HG02678 (cell line): ENCODE measurements around the gene BBS10.
A peak's percentile ranks its signal among the peaks of the same experiment; 100 is the strongest.
"Not testable (repeated sequence)": the region's sequence is repeated elsewhere in the genome, so short reads cannot be mapped to it uniquely, and the experiment has no call there.

ENCODE experiments used
- ATAC-seq: cut with Tn5 transposase; IDR thresholded peaks from one replicate; pipeline ENCODE4 v1.9.1; 2021; ENCODE audit warnings: mild to moderate bottlenecking, moderate library complexity; ENCODE audit not compliant: unreplicated experiment

The BBS10 gene

DNA sequence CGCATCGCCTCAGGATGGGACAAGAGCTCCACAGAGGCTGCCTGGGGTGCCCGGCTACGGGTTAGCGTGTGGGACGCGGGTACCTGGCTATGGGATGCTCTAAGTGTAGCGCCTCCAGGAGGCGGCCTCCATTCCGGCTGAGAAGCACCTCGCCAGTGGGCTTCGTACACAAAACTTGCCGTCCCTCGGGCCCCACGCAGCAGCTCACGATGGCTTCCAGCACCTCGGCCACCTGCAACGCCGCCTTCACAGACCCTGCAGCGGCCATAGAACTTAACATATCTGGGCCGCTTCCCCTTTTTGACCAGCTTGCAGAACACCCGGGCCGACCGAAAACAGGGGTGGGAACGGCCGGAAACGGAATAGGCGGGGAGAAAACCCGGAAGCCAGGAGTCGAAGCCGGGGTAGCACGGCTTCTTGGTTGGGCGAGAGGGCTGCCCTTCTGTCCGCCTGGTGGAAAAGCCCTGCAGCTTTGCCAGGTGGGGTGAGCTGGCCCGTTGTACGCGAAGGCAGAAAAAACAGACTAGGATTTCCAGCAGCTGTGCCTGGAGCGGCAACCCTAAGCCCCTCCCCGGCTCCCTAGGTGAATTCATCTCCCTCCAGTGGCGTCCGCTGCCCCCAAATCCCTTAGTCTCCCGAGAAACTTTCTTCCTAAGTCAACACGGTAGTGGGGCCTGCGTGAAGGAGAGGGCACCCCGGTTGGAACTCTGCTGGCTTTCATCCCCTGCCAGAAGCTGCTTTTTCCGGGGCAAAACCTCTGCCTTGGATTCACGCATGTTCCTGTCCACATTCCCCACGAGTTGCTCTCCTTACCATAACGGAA is at the start of gene BBS10:
TSS of gene BBS10 (minus strand) at position 337 of the 823 bp plus-strand sequence. CDS start at position 280, 57 bp downstream.
- peak; percentile 98 for ATAC-seq

DNA sequence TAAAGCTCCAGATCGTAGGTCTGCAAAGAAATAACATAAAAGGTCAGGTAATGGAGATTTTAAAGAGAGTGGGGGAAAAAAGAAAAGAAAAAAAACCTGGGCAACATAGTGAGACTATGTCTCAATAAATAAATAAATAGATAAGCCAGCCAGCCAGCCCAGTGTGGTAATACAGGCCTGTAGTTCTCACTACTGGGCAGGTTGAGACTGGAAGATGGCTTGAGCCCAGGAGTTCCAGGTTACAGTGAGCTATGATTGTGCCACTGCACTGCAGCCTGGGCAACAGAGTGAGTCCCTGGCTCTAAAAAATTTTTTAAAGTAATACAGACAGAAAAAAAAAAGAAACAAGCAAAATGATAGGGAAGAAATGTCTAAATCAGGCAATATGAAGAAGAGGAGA is 43.2 kb upstream of the BBS10 start:
- no peak for ATAC-seq

DNA sequence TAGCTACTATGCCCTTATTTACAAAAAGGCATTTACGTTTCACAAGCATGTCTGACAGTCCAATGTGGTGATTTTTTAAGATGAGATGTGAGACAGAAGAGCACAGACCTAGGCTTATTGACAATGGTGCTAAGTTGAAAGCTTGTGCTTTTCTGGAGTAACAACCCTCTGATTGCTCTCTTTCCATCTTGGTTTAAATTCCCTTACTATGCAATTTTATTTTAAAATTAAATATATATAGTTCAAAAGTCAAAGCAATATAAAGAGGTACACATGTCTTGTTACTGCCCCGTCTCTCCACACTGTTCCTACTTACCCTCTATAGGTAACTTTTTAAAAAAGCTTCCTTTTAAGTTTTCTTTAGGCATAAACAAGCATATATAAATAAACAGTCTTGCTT is 39.4 kb upstream of the BBS10 start:
- no peak for ATAC-seq

- ATAC-seq, result no peak
Measured at GRCh38 chr12:76384560-76384959, 36.3 kb upstream of the BBS10 start.

DNA sequence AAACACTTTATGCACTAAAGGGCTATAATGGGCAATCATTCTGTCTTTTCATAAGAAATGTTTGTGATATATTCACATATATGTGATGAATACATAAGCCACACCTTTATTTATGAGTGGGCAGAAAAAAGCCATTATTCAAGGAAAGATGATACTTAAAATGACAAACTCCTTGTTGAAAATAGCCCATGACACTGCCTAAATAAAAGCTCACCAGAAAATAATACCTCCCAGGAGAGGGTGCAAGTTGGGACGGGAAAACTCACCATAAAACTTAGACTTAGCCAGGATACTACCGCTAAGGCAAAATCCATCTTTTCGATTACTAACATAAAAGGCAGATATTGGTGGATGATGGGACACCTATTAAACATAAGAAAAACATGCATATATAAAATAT is 35.8 kb upstream of the BBS10 start:
- no peak for ATAC-seq

DNA sequence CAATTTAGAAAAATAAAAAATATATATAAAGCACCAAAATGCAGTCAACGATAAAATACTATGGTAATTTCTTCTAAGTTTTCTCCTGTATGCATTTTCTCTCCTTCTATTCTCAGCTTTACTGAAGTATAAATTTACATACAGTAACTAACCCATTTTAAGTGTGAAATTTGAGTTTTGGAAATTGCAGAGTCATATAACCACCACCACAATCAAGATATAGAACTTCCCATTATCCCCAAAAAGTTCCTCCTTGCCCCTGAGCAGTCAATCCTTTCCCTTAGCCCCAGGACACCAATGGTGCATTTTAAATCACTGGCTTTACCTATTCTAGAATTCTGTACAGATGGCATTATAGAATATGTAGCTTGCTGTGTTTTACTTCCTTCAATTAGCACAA is 31.0 kb upstream of the BBS10 start:
- no peak for ATAC-seq

DNA sequence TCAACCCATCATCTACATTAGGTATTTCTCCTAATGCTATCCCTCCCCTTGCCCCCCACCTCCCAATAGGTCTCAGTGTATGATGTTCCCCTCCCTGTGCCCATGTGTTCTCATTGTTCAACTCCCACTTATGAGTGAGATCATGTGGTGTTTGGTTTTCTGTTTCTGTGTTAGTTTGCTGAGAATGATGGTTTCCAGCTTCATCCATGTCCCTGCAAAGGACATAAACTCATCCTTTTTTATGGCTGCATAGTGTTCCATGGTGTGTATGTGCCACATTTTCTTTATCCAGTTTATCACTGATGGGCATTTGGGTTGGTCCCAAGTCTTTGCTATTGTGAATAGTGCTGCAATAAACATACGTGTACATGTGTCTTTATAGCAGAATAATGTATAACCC is 28.7 kb upstream of the BBS10 start:
- ATAC-seq, result not testable (repeated sequence)

- ATAC-seq, result no peak
Measured at GRCh38 chr12:76375939-76376338, 27.7 kb upstream of the BBS10 start.

- no peak for ATAC-seq
Measured at GRCh38 chr12:76375470-76375869, 27.3 kb upstream of the BBS10 start.

DNA sequence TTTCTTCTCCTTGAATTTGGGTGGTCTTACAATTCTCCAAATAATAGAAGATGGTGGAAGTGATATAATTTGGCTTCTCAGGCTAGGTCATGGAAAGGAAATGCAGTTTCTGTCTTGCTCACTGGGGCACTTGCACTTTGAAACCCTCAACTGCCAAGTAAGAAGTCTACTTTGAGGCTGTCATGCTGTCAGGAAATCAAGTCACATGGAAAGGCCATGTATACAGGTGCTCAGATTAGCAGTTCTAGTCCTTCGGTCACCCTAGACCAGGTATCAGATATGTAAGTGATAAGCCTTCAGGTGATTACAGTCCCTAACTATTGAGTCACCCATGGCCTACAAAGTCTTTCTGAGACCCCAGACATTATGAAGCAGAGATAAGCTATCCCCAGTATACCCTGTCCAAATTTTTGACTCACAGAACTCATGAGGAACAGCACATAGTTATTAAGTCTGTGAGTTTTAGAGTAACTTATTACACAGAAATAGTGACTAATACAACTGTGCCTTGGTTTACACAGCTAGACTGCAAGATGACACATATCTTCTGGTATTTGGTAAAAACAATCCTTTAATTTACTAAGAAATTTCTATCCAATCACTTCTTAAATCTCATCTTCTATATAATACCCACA is 26.3 kb upstream of the BBS10 start:
- no peak for ATAC-seq

DNA sequence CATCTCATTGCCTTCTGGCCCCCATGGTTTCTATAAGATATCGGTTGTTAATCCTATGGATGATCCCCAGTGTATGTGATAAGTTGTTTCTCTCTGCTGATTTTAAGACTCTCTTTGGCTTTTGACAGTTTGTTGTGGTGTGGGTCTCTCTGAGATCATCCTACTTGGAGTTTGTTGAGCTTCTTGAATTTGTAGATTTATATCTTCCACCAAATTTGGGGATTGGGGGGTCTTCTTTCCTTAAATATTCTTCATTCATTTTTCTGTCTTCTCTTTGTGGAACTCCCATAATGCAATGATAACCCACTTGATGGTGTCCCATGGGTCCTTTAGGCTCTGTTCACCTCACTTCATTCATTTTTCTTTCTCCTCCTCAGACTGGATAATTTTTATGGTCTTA is 20.0 kb upstream of the BBS10 start:
- ATAC-seq, result no peak

DNA sequence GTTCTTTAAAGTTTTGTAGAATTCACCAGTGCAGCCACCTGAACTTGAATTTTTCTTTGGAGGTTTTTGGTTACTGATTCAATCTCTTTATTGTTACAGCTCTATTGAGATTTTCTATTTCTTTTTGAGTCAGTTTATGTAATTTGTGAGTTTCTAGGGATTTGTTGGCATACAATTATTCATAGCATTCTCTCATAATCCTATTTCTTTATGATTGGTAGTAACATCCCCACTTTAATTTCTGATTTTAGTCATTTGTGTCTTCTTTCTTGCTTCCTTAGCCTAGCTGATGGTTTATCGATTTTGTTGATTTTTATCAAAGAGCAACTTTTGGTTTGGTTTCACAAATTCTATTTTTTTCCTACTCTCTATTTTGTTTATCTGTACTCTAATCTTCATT is 17.9 kb upstream of the BBS10 start:
- ATAC-seq, result no peak

DNA sequence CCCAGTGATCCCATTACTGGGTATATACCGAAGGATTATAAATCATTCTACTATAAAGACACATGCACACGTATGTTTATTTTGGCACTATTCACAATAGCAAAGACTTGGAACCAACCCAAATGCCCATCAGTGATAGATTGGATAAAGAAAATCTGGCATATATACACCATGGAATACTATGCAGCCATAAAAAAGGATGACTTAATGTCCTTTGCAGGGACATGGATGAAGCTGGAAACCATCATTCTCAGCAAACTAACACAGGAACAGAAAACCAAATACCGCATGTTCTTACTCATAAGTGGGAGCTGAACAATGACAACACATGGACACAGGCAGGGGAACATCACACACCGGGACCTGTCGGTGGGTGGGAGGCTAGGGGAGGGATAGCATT is 15.9 kb upstream of the BBS10 start:
- ATAC-seq, result not testable (repeated sequence)

GRCh38 chr12:76360316-76360715 is 12.1 kb upstream of the BBS10 start:
- no peak for ATAC-seq

GRCh38 chr12:76356071-76356470 is 7.9 kb upstream of the BBS10 start:
- no peak for ATAC-seq

GRCh38 chr12:76346798-76347420 is 1.3 kb downstream of the BBS10 start:
- ATAC-seq, result peak; percentile 18

GRCh38 chr12:76346236-76346635 is 2.0 kb downstream of the BBS10 start:
- ATAC-seq, result no peak

- ATAC-seq, result no peak
Measured at GRCh38 chr12:76345569-76345968, 2.6 kb downstream of the BBS10 start.

- no peak for ATAC-seq
Measured at GRCh38 chr12:76341436-76342030, 6.7 kb downstream of the BBS10 start.

GRCh38 chr12:76340680-76341435 is 7.4 kb downstream of the BBS10 start:
- no peak for ATAC-seq

DNA sequence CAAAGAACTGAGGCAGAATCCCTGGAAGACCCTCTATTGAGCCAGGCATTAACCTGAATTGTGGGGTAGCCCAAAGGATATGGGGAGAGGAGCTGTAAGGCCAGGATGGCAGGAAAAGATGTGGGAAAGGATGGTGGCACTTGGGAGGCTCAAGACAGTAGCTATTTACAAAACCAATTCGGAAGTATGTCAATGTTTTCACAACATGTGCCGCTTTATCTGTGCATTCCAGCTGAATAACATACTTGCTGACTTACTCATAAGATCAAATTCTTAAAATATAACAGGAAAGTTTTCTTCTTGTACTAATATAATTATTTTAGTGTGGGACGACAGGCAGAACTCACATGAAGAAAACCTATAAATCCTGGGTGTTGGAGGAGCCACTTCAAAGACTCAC is 10.6 kb downstream of the BBS10 start:
- no peak for ATAC-seq
